ENCODE results near the gene ACOX3.

Gene ACOX3

GRCh38 chr4:8474856-8475255 is 34.3 kb upstream of the ACOX3 start:
- no peaks in the 10 kb centered on the region for H4K20me1 ChIP-seq (ENCODE audit: insufficient read depth, low read length, poor library complexity, severe bottlenecking)

GRCh38 chr4:8473920-8474590 is 33.5 kb upstream of the ACOX3 start:
- H3K4me2 ChIP-seq (ENCODE audit: low read depth, low read length, poor library complexity, severe bottlenecking): no peak overlapping the region
- no peaks in the 10 kb centered on the region for H3F3A ChIP-seq (ENCODE audit: low read depth)
- H3K9ac ChIP-seq (ENCODE audit: low read depth, low read length, poor library complexity, severe bottlenecking): no peak overlapping the region
- H3K27me3 ChIP-seq (ENCODE audit: insufficient read depth, low read length, poor library complexity, severe bottlenecking): no peaks in the 10 kb centered on the region
- TF ChIP-seq CTCF (conservative IDR thresholded peaks at IDR 0.05; ENCODE audit: low read length) (no peak), EZH2phosphoT487 (IDR thresholded peaks at IDR 0.05; ENCODE audit: borderline replicate concordance) (no peak)
- H3K36me3 ChIP-seq (ENCODE audit: insufficient read depth, low read length): peaks cover 3% of the 10 kb centered on the region; the same call in 1 of the 2 replicates
- no peaks in the 10 kb centered on the region for H3K9me2 ChIP-seq (replicated peaks; ENCODE audit: low read depth, low read length)
- H3K4me3 ChIP-seq (ENCODE audit: low read length, poor library complexity, severe bottlenecking): no peak overlapping the region
- no peaks in the 10 kb centered on the region for H3K9me3 ChIP-seq (ENCODE audit: insufficient read depth, low read depth, low read length)
- no peaks in the 10 kb centered on the region for H3K4me1 ChIP-seq (ENCODE audit: insufficient read depth, low read length, poor library complexity, severe bottlenecking)
- no peak overlapping the region for H2AFZ ChIP-seq (ENCODE audit: low read length)
- H3K79me2 ChIP-seq (ENCODE audit: insufficient read depth, low read length): no peaks in the 10 kb centered on the region
- H4K20me1 ChIP-seq (ENCODE audit: insufficient read depth, low read length, poor library complexity, severe bottlenecking): no peaks in the 10 kb centered on the region

More at GRCh38 chr4:8474856-8475255, 34.3 kb upstream of the ACOX3 start:
- Histone ChIP-seq H3K9me3 (ENCODE audit: insufficient read depth, low read depth, low read length) (no peaks in the 10 kb centered on the region), H3F3A (ENCODE audit: low read depth) (no peaks in the 10 kb centered on the region), H2AFZ (ENCODE audit: low read length) (no peak overlapping the region), H3K4me3 (ENCODE audit: low read length, poor library complexity, severe bottlenecking) (no peak overlapping the region), H3K4me2 (ENCODE audit: low read depth, low read length, poor library complexity, severe bottlenecking) (no peak overlapping the region), H3K79me2 (ENCODE audit: insufficient read depth, low read length) (no peaks in the 10 kb centered on the region), H3K27me3 (ENCODE audit: insufficient read depth, low read length, poor library complexity, severe bottlenecking) (no peaks in the 10 kb centered on the region), H3K9me2 (replicated peaks; ENCODE audit: low read depth, low read length) (no peaks in the 10 kb centered on the region), H3K9ac (ENCODE audit: low read depth, low read length, poor library complexity, severe bottlenecking) (no peak overlapping the region), H3K36me3 (ENCODE audit: insufficient read depth, low read length) (no peaks in the 10 kb centered on the region; the same call in 1 of the 2 replicates), H3K4me1 (ENCODE audit: insufficient read depth, low read length, poor library complexity, severe bottlenecking) (no peaks in the 10 kb centered on the region)
- TF ChIP-seq EZH2phosphoT487 (IDR thresholded peaks at IDR 0.05; ENCODE audit: borderline replicate concordance): no peak
- no peak for TF ChIP-seq CTCF (conservative IDR thresholded peaks at IDR 0.05; ENCODE audit: low read length)

- Histone ChIP-seq H3K9me2 (replicated peaks; ENCODE audit: low read depth, low read length) (no peaks in the 10 kb centered on the region), H3K27me3 (ENCODE audit: insufficient read depth, low read length, poor library complexity, severe bottlenecking) (no peaks in the 10 kb centered on the region), H3F3A (ENCODE audit: low read depth) (no peaks in the 10 kb centered on the region), H2AFZ (ENCODE audit: low read length) (no peak overlapping the region), H3K79me2 (ENCODE audit: insufficient read depth, low read length) (no peaks in the 10 kb centered on the region), H4K20me1 (ENCODE audit: insufficient read depth, low read length, poor library complexity, severe bottlenecking) (no peaks in the 10 kb centered on the region), H3K4me2 (ENCODE audit: low read depth, low read length, poor library complexity, severe bottlenecking) (no peak overlapping the region), H3K4me1 (ENCODE audit: insufficient read depth, low read length, poor library complexity, severe bottlenecking) (no peaks in the 10 kb centered on the region), H3K9me3 (ENCODE audit: insufficient read depth, low read depth, low read length) (no peaks in the 10 kb centered on the region), H3K4me3 (ENCODE audit: low read length, poor library complexity, severe bottlenecking) (no peak overlapping the region), H3K36me3 (ENCODE audit: insufficient read depth, low read length) (peaks cover 10% of the 10 kb centered on the region; the same call in 1 of the 2 replicates), H3K9ac (ENCODE audit: low read depth, low read length, poor library complexity, severe bottlenecking) (no peak overlapping the region)
- TF ChIP-seq CTCF (conservative IDR thresholded peaks at IDR 0.05; ENCODE audit: low read length): no peak
- no peak for TF ChIP-seq EZH2phosphoT487 (IDR thresholded peaks at IDR 0.05; ENCODE audit: borderline replicate concordance)
These were observed 32.8 kb upstream of the ACOX3 start for GRCh38 chr4:8473198-8473919.
